NCI-H2029 treated with DMSO at 0.1 percent for 48 hours (cell line): ENCODE data around the gene HUS1.
"Not testable (repeated sequence)": the region's sequence is repeated elsewhere in the genome, so short reads cannot be mapped to it uniquely, and the experiment has no call there.

Experiments
- DNase-seq: peaks from one replicate; lab custom pipeline; 2025; lab: John Stamatoyannopoulos, UW

Gene HUS1

DNA sequence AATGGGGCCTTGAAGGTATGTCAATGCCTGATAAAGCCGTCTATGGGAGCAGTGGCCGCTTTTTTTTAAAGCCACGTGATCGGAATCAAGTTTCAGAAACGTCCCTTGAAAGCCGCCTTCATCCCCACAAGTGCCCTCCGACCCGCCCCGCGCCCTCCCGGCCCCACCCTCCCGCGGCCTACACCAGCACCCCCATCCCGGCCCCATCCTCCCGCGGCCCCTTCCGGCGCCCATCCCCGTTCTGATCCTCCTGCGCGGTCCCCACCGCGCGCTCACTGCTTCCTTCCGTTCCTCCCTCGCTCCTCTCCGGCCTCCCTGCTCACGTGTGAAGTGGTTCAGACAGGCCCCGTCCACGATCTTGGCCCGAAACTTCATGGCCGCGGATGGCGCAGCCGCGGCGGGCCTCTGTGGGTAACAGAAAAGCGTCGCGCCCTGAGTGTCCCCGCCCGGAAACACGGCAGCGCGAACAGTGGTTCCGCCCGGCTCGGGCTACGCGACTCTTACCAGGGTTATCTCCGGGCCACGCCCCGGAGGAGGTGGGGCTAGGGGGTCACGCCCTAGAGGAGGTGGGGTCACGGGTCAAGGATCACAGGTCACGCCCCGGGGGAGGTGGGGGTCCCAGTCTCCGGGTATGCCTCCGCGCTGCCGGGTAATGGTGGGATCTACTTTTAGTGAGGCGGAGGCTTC is at the start of gene HUS1:
HUS1 (minus strand) TSS at position 471 of the 687 bp plus-strand sequence; CDS start at position 375, 96 bp downstream.
- peak; percentile 84 for DNase-seq

- DNase-seq: no peak
Observed at GRCh38 chr7:48028938-48029337, 49.5 kb upstream of the HUS1 start, which contains the start of gene SUN3. Gene SUN3 (minus strand): TSS chr7:48029107. CDS start chr7:48028938, 169 bp downstream.

DNA sequence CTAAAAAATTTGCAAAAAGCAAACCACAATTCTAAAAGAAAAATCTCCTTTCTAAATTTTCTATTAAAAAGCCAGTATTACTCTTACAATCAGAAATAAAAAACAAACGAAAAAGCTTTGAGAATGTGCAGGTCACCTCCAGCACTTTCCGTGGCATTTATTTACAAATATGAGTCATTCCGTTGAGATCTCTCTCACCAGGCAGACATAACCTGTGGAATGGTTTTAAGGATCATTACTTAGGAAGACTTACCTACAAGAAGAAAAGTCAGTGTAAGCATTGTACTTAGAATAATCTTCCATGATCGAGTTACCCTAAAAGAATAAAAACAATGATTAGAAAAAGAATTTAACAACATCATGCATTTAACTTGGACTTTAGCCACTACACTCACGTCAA is 46.2 kb upstream of the HUS1 start:
- DNase-seq: no peak

GRCh38 chr7:48017674-48018073 is 38.3 kb upstream of the HUS1 start:
- no peak for DNase-seq

GRCh38 chr7:48016641-48017040 is 37.2 kb upstream of the HUS1 start:
- DNase-seq: no peak

GRCh38 chr7:48011951-48012350 is 32.5 kb upstream of the HUS1 start:
- DNase-seq: no peak

DNA sequence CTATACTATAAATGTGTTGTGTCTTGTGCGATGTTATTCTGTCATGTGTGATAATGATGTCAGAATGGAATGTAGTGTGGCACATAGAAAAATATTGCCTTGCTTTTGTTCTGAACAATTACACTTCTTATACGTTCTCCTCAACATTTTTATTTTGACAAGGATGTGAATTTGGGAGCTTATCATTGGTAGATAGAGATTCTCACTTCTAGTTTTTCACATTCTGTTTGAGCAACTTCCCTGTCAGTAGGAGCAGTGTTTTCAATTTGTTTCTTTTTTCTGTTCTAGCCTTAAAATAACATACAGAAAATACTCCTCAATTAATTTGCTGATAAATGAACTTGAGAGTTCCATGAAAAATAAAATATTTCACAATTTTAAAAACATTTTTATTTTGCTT is 31.9 kb upstream of the HUS1 start:
- no peak for DNase-seq

DNA sequence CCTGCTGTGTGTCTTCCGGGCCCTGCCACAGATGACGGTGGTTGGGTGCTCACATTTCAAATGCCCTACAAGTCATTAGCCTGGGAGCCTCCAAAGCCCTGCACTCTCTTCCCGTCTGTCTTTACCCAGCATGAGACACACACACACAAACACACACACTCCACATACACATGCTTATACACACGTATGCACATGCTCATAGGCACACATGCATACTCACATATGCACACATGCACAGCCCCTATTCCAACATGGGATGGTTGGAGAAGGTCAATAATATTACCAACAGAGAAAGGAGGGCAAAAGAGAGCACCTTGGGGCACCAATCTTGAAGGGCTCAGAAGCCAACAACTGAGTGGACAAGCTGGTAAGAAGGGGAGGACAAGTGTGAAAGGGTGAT is 30.5 kb upstream of the HUS1 start:
- DNase-seq: no peak

GRCh38 chr7:48009257-48009656 is 29.8 kb upstream of the HUS1 start:
- DNase-seq: no peak

- DNase-seq: no peak
Observed at GRCh38 chr7:48006866-48007265, 27.5 kb upstream of the HUS1 start.

DNA sequence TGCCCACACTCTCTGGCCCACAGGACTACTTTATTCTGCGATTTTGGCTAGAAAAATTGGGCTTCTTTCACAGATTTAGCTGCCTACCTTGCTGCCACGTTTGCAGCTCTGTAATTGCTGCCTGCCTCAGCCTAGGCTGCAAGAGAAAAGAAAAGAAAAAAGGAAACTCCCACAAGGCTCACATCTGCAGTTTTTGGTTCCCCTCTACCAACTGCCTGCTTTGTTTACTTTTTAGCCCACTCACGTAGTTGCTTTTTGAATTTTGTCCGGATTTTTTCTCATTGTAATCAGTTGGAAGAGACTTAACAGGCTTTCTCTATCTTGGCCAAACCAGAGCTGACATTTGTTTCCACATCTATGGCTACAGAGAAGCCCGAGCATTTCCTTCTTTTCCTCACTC is 25.2 kb upstream of the HUS1 start:
- DNase-seq: no peak

- no peak for DNase-seq
Observed at GRCh38 chr7:48004032-48004431, 24.6 kb upstream of the HUS1 start.

DNA sequence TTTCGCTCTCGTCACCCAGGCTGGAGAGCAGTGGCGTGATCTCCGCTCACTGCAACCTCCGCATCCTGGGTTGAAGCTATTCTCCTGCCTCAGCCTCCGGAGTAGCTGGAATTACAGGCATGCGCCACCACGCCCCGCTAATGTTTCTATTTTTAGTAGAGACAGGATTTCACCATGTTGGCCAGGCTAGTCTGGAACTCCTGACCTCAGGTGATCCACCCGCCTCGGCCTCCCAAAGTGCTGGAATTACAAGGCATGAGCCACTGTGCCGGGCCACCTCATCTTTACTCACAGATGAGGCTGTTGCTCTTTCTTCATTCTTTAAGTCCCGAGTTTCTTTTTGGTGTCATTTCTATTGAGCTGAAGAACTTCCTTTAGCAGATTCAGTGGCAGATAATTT is 20.7 kb upstream of the HUS1 start:
- DNase-seq: not testable (repeated sequence)

GRCh38 chr7:47999413-47999812 is 20.0 kb upstream of the HUS1 start:
- no peak for DNase-seq

- DNase-seq: no peak
Observed at GRCh38 chr7:47992446-47992845, 13.0 kb upstream of the HUS1 start.

GRCh38 chr7:47991741-47992311 is 12.4 kb upstream of the HUS1 start:
- DNase-seq: peak; percentile 5

DNA sequence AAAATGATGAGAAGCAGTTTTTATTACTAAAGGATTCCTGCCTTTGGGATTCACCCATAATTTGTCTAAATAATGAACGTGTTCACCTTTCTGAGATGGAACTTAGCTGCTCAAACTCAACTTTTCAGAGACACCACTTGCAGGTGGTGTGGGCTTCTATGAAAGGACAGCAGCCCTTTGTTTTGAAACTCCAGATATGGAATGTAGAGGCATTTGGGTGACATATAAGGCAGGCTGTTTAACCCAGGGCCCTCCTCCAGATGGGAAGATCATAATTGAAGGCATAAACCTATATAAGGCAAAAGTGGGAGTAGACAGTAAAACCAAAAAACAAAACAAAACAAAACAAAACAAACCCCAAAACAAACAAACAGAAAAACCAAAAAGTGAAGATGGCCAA is 11.9 kb upstream of the HUS1 start:
- DNase-seq: no peak

- no peak for DNase-seq
Observed at GRCh38 chr7:47990592-47990991, 11.2 kb upstream of the HUS1 start.

DNA sequence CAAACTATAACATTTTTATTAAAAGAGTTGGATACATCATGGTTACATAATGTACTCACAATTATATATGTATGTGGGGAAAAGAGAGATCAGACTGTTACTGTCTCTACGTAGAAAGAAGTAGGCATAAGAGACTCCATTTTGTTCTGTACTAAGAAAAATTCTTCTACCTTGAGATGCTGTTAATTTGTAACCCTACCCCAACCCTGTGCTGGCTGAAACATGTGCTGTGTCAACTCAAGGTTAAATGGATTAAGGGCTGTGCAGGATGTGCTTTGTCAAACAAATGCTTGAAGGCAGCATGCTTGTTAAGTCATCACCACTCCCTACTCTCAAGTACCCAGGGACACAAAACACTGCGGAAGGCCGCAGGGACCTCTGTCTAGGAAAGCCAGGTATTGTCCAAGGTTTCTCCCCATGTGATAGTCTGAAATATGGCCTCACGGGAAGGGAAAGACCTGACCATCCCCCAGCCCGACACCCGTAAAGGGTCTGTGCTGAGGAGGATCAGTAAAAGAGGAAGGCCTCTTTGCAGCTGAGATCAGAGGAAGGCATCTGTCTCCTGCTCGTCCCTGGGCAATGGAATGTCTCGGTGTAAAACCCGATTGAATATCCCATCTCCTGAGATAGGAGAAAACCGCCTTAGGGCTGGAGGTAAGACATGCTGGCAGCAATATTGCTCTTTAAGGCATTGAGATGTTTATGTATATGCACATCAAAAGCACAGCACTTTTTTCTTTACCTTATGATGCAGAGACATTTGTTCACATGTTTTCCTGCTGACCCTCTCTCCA is 10.4 kb upstream of the HUS1 start:
- DNase-seq: not testable (repeated sequence)

DNA sequence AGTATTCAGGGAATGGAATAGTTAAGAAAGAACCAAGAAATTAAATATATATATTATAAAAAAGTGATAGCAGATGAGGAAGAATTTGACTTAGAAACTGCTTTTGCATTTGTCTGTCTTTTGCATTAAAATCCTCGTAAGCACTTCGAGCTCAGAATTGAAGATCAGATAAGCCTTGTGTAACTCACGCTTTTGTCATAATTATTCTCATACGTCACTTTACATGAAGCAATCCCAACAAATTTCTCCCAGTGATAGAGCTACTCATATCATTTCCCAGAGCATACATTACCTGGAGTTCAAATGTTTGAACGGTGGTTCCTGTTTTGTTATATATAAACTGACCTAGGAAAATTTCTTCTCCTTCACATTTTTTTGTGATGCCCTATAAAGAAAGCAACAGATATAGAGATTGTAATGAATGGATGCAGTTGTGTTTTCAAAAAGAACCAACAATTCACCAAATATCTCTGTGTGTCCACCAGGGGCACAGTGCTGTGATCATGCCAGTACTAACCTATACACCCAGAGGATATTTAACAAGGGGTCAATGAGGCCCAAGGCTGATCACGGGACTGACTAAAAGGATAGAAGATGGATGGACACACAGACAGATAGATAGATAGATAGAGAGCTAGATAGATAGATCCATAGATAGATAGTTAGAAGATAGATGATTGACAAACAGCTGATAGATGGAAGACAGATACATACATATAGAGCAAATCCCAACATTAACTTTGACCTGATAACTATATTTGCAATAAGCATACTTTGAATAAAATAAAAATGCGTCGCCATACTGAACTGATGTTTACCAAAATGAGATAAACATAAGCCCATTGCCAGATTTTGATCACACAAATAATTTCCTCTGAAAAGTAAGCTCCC is 9.3 kb upstream of the HUS1 start:
- no peak for DNase-seq

GRCh38 chr7:47982610-47983009 is 3.2 kb upstream of the HUS1 start:
- no peak for DNase-seq

- not testable (repeated sequence) for DNase-seq
Observed at GRCh38 chr7:47980648-47981047, 1.2 kb upstream of the HUS1 start.
